GM21529 (cell line): ENCODE results near the gene CXXC5.

ENCODE experiments used
- ATAC-seq: cut with Tn5 transposase; IDR thresholded peaks from one replicate; pipeline ENCODE4 v1.9.1; 2021; ENCODE audit not compliant: unreplicated experiment

The CXXC5 gene

GRCh38 chr5:139664727-139665351, 16.7 kb downstream of the CXXC5 start:
- no peak for ATAC-seq

GRCh38 chr5:139665626-139666025, 17.5 kb downstream of the CXXC5 start:
- ATAC-seq: no peak

- ATAC-seq: no peak
Measured at GRCh38 chr5:139666551-139666950, 18.4 kb downstream of the CXXC5 start.

- ATAC-seq: no peak
Measured at GRCh38 chr5:139667001-139667729, 19.0 kb downstream of the CXXC5 start.

- no peak for ATAC-seq
Measured at GRCh38 chr5:139667730-139668063, 19.5 kb downstream of the CXXC5 start.

- ATAC-seq: no peak
Measured at GRCh38 chr5:139668064-139668880, 20.1 kb downstream of the CXXC5 start.

- no peak for ATAC-seq
Measured at GRCh38 chr5:139668924-139669661, 20.9 kb downstream of the CXXC5 start.

- ATAC-seq: peak; percentile 32
Measured at GRCh38 chr5:139669662-139670368, 21.7 kb downstream of the CXXC5 start.

- peak; percentile 54 for ATAC-seq
Measured at GRCh38 chr5:139670369-139671095, 22.4 kb downstream of the CXXC5 start.

GRCh38 chr5:139671096-139671841, 23.1 kb downstream of the CXXC5 start:
- peak; percentile 14 for ATAC-seq

- no peak for ATAC-seq
Measured at GRCh38 chr5:139675213-139675612, 27.1 kb downstream of the CXXC5 start.

- ATAC-seq: no peak
Measured at GRCh38 chr5:139675825-139676224, 27.7 kb downstream of the CXXC5 start.

GRCh38 chr5:139676406-139676805, 28.3 kb downstream of the CXXC5 start:
- no peak for ATAC-seq

- no peak for ATAC-seq
Measured at GRCh38 chr5:139676951-139677735, 29.0 kb downstream of the CXXC5 start.

- ATAC-seq: no peak
Measured at GRCh38 chr5:139677736-139678613, 29.8 kb downstream of the CXXC5 start.

- ATAC-seq: no peak
Measured at GRCh38 chr5:139678751-139679750, 30.9 kb downstream of the CXXC5 start.
